Astrocyte of the cerebellum (primary cell): ENCODE data around the gene METTL25B.

Source experiments
- DNase-seq: peaks from one replicate; pipeline ENCODE4 v3.0.0-alpha.2; 2011; ENCODE audit warnings: low read depth
- H3K4me3 ChIP-seq: 2 replicates; pipeline ENCODE4 v1.5.1; 2011; ENCODE audit warnings: mild to moderate bottlenecking, low read depth, low read length, moderate library complexity
- CTCF ChIP-seq: IDR thresholded peaks from 2 replicates; pipeline ENCODE4 v1.5.1; 2012; ENCODE audit warnings: low read length, low read depth, moderate library complexity, mild to moderate bottlenecking; ENCODE audit errors: missing control alignments
- in situ Hi-C: cut with HindIII; loops from 2 replicates; pipeline ENCODE4 v1.10.0; 2017; ENCODE audit warnings: low sequenced_read_pairs

METTL25B gene

GRCh38 chr1:156705918-156706656, 22.2 kb upstream of the METTL25B start:
- peak; percentile 72 for TF ChIP-seq CTCF
- in situ Hi-C loops, result no loop called here
- no peak for DNase-seq

GRCh38 chr1:156706657-156707416, 21.4 kb upstream of the METTL25B start:
- DNase-seq, result no peak
- TF ChIP-seq CTCF, result no peak
- H3K4me3 ChIP-seq, result peak overlapping the region; percentile 9
- in situ Hi-C loops, result no loop called here

More at GRCh38 chr1:156705918-156706656, 22.2 kb upstream of the METTL25B start:
- peak overlapping the region; percentile 32 for H3K4me3 ChIP-seq

GRCh38 chr1:156707417-156708217, 20.7 kb upstream of the METTL25B start:
- H3K4me3 ChIP-seq, result no peak overlapping the region
- no peak for DNase-seq

GRCh38 chr1:156708218-156708661, 20.0 kb upstream of the METTL25B start:
- TF ChIP-seq CTCF, result no peak
- in situ Hi-C loops, result no loop called here
- DNase-seq, result no peak
- H3K4me3 ChIP-seq, result no peak overlapping the region

More at GRCh38 chr1:156707417-156708217, 20.7 kb upstream of the METTL25B start:
- no peak for TF ChIP-seq CTCF
- in situ Hi-C loops, result no loop called here

DNA sequence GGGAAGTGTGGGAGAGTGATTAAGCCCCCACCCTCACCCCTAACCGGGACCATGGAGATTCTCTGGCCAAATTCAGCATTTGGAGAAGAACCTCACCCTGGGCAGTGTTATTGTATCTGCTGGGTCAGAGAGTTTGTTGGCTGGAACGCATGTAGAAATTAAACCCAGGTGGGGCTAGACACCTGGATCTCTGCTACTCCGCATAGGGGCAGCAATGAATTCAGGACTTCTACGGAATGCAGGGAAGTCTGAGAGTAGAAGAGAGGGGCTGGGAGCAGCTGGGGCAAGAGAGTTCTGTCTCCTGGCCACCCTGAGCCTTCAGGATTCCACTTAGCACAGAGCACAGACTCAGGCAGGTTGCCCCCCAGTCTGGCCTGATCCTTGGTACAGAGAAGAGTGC, 19.2 kb upstream of the METTL25B start:
- TF ChIP-seq CTCF, result no peak
- in situ Hi-C loops, result no loop called here
- no peak overlapping the region for H3K4me3 ChIP-seq
- no peak for DNase-seq

DNA sequence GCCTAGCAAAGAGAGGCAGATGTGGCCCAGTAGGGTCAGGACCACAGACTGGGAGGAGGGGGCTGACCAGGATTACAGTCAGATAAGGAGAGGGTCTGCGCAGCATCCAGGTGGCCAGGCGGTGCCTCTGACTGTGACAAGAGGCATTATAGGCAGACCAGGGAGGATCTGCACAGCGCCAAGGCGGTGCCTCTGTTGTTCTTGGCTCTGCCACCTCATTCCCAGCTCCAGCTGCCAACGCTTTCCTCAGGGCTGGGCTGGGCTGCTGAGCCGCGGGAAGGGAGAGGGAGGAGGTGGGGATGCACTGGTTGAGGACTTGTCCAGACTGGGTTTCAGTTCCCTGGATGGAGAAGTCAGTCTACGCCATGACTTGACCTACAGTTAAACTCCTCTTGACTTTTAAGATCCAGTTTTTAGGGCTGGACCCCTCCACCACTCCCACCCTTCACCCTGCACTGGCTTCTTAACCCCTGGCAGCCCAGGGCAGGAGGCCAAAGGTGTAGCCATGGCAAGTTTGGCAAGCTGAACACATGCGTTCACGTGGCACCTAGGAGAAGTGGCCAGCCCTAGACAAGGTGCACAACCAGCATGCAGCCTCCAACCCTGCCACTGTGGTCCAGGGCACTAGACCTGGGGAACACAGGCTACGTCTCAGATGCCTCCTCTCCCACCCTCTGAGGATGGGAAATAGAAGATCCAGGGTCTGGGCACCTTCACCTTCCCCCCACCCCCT, 18.3 kb upstream of the METTL25B start:
- no peak for TF ChIP-seq CTCF
- no peak for DNase-seq
- in situ Hi-C loops, result no loop called here
- H3K4me3 ChIP-seq, result no peak overlapping the region
